NB4 (cell line): ENCODE data around the gene AK9.

ENCODE experiments used
- CTCF ChIP-seq: IDR thresholded peaks from one replicate; pipeline ENCODE4 v1.5.1; 2012; ENCODE audit warnings: low read depth, low read length
- POLR2A ChIP-seq: IDR thresholded peaks from 2 replicates; pipeline ENCODE4 v1.6.1; 2011; ENCODE audit warnings: mild to moderate bottlenecking; ENCODE audit not compliant: insufficient read length; ENCODE audit errors: extremely low read depth

GRCh38 chr6:109491207-109491938, 199.6 kb downstream of the AK9 start:
- no peak for TF ChIP-seq CTCF
- no peak for TF ChIP-seq POLR2A
